Measurements from ENCODE around the gene CC2D2A.

Gene CC2D2A

GRCh38 chr4:15495621-15496020 lies 25.9 kb downstream of the CC2D2A start:
- H3K36me3 ChIP-seq (ENCODE audit: insufficient read depth, low read length) = no peaks in the 10 kb centered on the region
- H3K4me1 ChIP-seq (ENCODE audit: control insufficient read depth, insufficient read depth, low read length) = peaks cover under 1% of the 10 kb centered on the region
- no peak overlapping the region for H3K4me2 ChIP-seq (ENCODE audit: low read length)
- H3K9me3 ChIP-seq (replicated peaks; ENCODE audit: low read length) = no peaks in the 10 kb centered on the region
- no peak overlapping the region for H3K4me3 ChIP-seq (ENCODE audit: low read length)
- no peak overlapping the region for H3K9ac ChIP-seq (ENCODE audit: low read depth, low read length)
- no peaks in the 10 kb centered on the region for H3K27me3 ChIP-seq (ENCODE audit: control insufficient read depth, insufficient read depth, low read length)

- H3K4me1 ChIP-seq (ENCODE audit: control insufficient read depth, insufficient read depth, low read length) = no peaks in the 10 kb centered on the region
- H3K9me3 ChIP-seq (replicated peaks; ENCODE audit: low read length) = no peaks in the 10 kb centered on the region
- no peak overlapping the region for H3K4me2 ChIP-seq (ENCODE audit: low read length)
- H3K27me3 ChIP-seq (ENCODE audit: control insufficient read depth, insufficient read depth, low read length) = no peaks in the 10 kb centered on the region
- no peak overlapping the region for H3K9ac ChIP-seq (ENCODE audit: low read depth, low read length)
- H3K4me3 ChIP-seq (ENCODE audit: low read length) = no peak overlapping the region
- H3K36me3 ChIP-seq (ENCODE audit: insufficient read depth, low read length) = peaks cover 2% of the 10 kb centered on the region
These were observed 28.7 kb downstream of the CC2D2A start for GRCh38 chr4:15498356-15498755.

- Histone ChIP-seq H3K4me3 (ENCODE audit: low read length) (no peak overlapping the region), H3K9ac (ENCODE audit: low read depth, low read length) (no peak overlapping the region), H3K4me2 (ENCODE audit: low read length) (no peak overlapping the region), H3K9me3 (replicated peaks; ENCODE audit: low read length) (no peaks in the 10 kb centered on the region), H3K27me3 (ENCODE audit: control insufficient read depth, insufficient read depth, low read length) (no peaks in the 10 kb centered on the region), H3K36me3 (ENCODE audit: insufficient read depth, low read length) (peaks cover 4% of the 10 kb centered on the region), H3K4me1 (ENCODE audit: control insufficient read depth, insufficient read depth, low read length) (no peaks in the 10 kb centered on the region)
These were observed 31.0 kb downstream of the CC2D2A start for GRCh38 chr4:15500701-15501100.

- H3K4me2 ChIP-seq (ENCODE audit: low read length) = no peak overlapping the region
- no peak overlapping the region for H3K9ac ChIP-seq (ENCODE audit: low read depth, low read length)
- H3K9me3 ChIP-seq (replicated peaks; ENCODE audit: low read length) = no peaks in the 10 kb centered on the region
- H3K27me3 ChIP-seq (ENCODE audit: control insufficient read depth, insufficient read depth, low read length) = no peaks in the 10 kb centered on the region
- H3K4me3 ChIP-seq (ENCODE audit: low read length) = no peak overlapping the region
- peaks cover 4% of the 10 kb centered on the region for H3K36me3 ChIP-seq (ENCODE audit: insufficient read depth, low read length)
- peaks cover 5% of the 10 kb centered on the region for H3K4me1 ChIP-seq (ENCODE audit: control insufficient read depth, insufficient read depth, low read length)
These were observed 32.3 kb downstream of the CC2D2A start for GRCh38 chr4:15501941-15502340.

GRCh38 chr4:15502384-15502783 lies 32.7 kb downstream of the CC2D2A start:
- no peaks in the 10 kb centered on the region for H3K27me3 ChIP-seq (ENCODE audit: control insufficient read depth, insufficient read depth, low read length)
- no peak overlapping the region for H3K4me2 ChIP-seq (ENCODE audit: low read length)
- H3K36me3 ChIP-seq (ENCODE audit: insufficient read depth, low read length) = peaks cover 4% of the 10 kb centered on the region
- peaks cover 5% of the 10 kb centered on the region for H3K4me1 ChIP-seq (ENCODE audit: control insufficient read depth, insufficient read depth, low read length)
- no peak overlapping the region for H3K4me3 ChIP-seq (ENCODE audit: low read length)
- H3K9ac ChIP-seq (ENCODE audit: low read depth, low read length) = no peak overlapping the region
- H3K9me3 ChIP-seq (replicated peaks; ENCODE audit: low read length) = no peaks in the 10 kb centered on the region

- Histone ChIP-seq H3K4me2 (ENCODE audit: low read length) (no peak overlapping the region), H3K9me3 (replicated peaks; ENCODE audit: low read length) (no peaks in the 10 kb centered on the region), H3K4me1 (ENCODE audit: control insufficient read depth, insufficient read depth, low read length) (peaks cover 5% of the 10 kb centered on the region), H3K36me3 (ENCODE audit: insufficient read depth, low read length) (peaks cover 10% of the 10 kb centered on the region), H3K4me3 (ENCODE audit: low read length) (no peak overlapping the region), H3K9ac (ENCODE audit: low read depth, low read length) (no peak overlapping the region), H3K27me3 (ENCODE audit: control insufficient read depth, insufficient read depth, low read length) (no peaks in the 10 kb centered on the region)
These were observed 34.4 kb downstream of the CC2D2A start for GRCh38 chr4:15504041-15504440.

GRCh38 chr4:15506464-15506863 lies 36.8 kb downstream of the CC2D2A start:
- Histone ChIP-seq H3K36me3 (ENCODE audit: insufficient read depth, low read length) (peaks cover 17% of the 10 kb centered on the region), H3K4me1 (ENCODE audit: control insufficient read depth, insufficient read depth, low read length) (peaks cover 5% of the 10 kb centered on the region), H3K4me2 (ENCODE audit: low read length) (no peak overlapping the region), H3K9ac (ENCODE audit: low read depth, low read length) (no peak overlapping the region), H3K27me3 (ENCODE audit: control insufficient read depth, insufficient read depth, low read length) (no peaks in the 10 kb centered on the region), H3K4me3 (ENCODE audit: low read length) (no peak overlapping the region), H3K9me3 (replicated peaks; ENCODE audit: low read length) (no peaks in the 10 kb centered on the region)

- peaks cover 24% of the 10 kb centered on the region for H3K36me3 ChIP-seq (ENCODE audit: insufficient read depth, low read length)
- H3K4me3 ChIP-seq (ENCODE audit: low read length) = no peak overlapping the region
- no peak overlapping the region for H3K9ac ChIP-seq (ENCODE audit: low read depth, low read length)
- peaks cover 5% of the 10 kb centered on the region for H3K4me1 ChIP-seq (ENCODE audit: control insufficient read depth, insufficient read depth, low read length)
- no peak overlapping the region for H3K4me2 ChIP-seq (ENCODE audit: low read length)
- H3K9me3 ChIP-seq (replicated peaks; ENCODE audit: low read length) = no peaks in the 10 kb centered on the region
- no peaks in the 10 kb centered on the region for H3K27me3 ChIP-seq (ENCODE audit: control insufficient read depth, insufficient read depth, low read length)
These were observed 38.0 kb downstream of the CC2D2A start for GRCh38 chr4:15507679-15508078.

- Histone ChIP-seq H3K4me2 (ENCODE audit: low read length) (no peak overlapping the region), H3K9me3 (replicated peaks; ENCODE audit: low read length) (no peaks in the 10 kb centered on the region), H3K9ac (ENCODE audit: low read depth, low read length) (no peak overlapping the region), H3K27me3 (ENCODE audit: control insufficient read depth, insufficient read depth, low read length) (no peaks in the 10 kb centered on the region), H3K36me3 (ENCODE audit: insufficient read depth, low read length) (peaks cover 24% of the 10 kb centered on the region), H3K4me3 (ENCODE audit: low read length) (no peak overlapping the region), H3K4me1 (ENCODE audit: control insufficient read depth, insufficient read depth, low read length) (peaks cover 5% of the 10 kb centered on the region)
These were observed 41.3 kb downstream of the CC2D2A start for GRCh38 chr4:15510961-15511360.

- Histone ChIP-seq H3K4me3 (ENCODE audit: low read length) (no peak overlapping the region), H3K4me1 (ENCODE audit: control insufficient read depth, insufficient read depth, low read length) (no peaks in the 10 kb centered on the region), H3K36me3 (ENCODE audit: insufficient read depth, low read length) (peaks cover 25% of the 10 kb centered on the region), H3K9me3 (replicated peaks; ENCODE audit: low read length) (no peaks in the 10 kb centered on the region), H3K4me2 (ENCODE audit: low read length) (no peak overlapping the region), H3K9ac (ENCODE audit: low read depth, low read length) (no peak overlapping the region), H3K27me3 (ENCODE audit: control insufficient read depth, insufficient read depth, low read length) (no peaks in the 10 kb centered on the region)
These were observed 43.9 kb downstream of the CC2D2A start for GRCh38 chr4:15513545-15513944.

GRCh38 chr4:15515106-15515505 lies 45.4 kb downstream of the CC2D2A start:
- no peaks in the 10 kb centered on the region for H3K9me3 ChIP-seq (replicated peaks; ENCODE audit: low read length)
- H3K27me3 ChIP-seq (ENCODE audit: control insufficient read depth, insufficient read depth, low read length) = no peaks in the 10 kb centered on the region
- H3K4me2 ChIP-seq (ENCODE audit: low read length) = no peak overlapping the region
- H3K36me3 ChIP-seq (ENCODE audit: insufficient read depth, low read length) = peaks cover 25% of the 10 kb centered on the region
- H3K4me1 ChIP-seq (ENCODE audit: control insufficient read depth, insufficient read depth, low read length) = no peaks in the 10 kb centered on the region
- no peak overlapping the region for H3K4me3 ChIP-seq (ENCODE audit: low read length)
- H3K9ac ChIP-seq (ENCODE audit: low read depth, low read length) = no peak overlapping the region

- no peak overlapping the region for H3K4me2 ChIP-seq (ENCODE audit: low read length)
- H3K9ac ChIP-seq (ENCODE audit: low read depth, low read length) = no peak overlapping the region
These were observed 46.8 kb downstream of the CC2D2A start for GRCh38 chr4:15516494-15516893.

More at GRCh38 chr4:15516494-15516893, 46.8 kb downstream of the CC2D2A start:
- Histone ChIP-seq H3K9me3 (replicated peaks; ENCODE audit: low read length) (no peaks in the 10 kb centered on the region), H3K27me3 (ENCODE audit: control insufficient read depth, insufficient read depth, low read length) (no peaks in the 10 kb centered on the region), H3K36me3 (ENCODE audit: insufficient read depth, low read length) (peaks cover 17% of the 10 kb centered on the region), H3K4me1 (ENCODE audit: control insufficient read depth, insufficient read depth, low read length) (no peaks in the 10 kb centered on the region), H3K4me3 (ENCODE audit: low read length) (no peak overlapping the region)
